Measurements from ENCODE around the gene PLCD3.

The PLCD3 gene

DNA sequence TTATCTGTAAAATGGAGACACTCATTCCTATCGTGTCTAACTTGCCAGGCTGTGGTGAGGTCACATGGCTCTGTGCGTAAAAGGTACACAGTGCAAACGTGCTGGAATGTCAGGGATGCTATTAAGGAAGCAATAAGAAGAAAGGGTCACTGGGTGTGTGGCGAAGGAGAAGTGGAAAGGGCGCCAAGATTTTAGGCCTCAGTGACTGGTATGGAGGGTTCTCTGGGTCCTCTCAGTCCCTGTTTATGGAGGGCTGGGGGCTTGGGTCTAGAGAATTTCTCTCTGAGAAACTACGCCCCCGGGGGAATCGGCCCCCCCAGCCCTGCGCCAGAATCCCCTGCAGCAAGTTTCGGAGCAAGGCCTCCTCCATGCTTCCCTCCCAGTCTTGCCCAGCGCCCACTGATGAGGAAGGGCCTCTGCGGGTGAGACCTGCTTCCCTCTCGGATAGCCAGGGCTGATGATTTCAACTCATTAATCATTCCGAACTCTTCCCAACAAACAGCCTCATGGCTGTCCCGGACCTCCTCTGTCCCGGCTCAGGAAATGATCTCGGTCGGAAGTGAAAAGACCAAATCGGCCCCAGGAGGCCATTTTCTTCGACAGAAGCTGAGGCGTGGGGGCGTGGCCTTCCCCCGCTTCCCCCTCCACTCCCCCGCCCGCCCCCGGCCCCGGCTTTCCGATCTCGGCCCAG is 14.7 kb upstream of the PLCD3 start:
- Mint-ChIP-seq H3K4me3 (peak overlapping the region; percentile 95), H3K9me3 (no peaks in the 10 kb centered on the region), H3K4me1 (peaks cover 50% of the 10 kb centered on the region), H3K36me3 (ENCODE audit: insufficient read depth) (peaks cover 34% of the 10 kb centered on the region), H3K27me3 (no peaks in the 10 kb centered on the region), H3K27ac (ENCODE audit: low read depth) (peak overlapping the region; percentile 100)
- DNase-seq (ENCODE audit: low spot score in 2 of 2) (peak in 1 of 2 donors; percentile 45), ATAC-seq (replicated peaks; ENCODE audit: extremely low read depth, poor library complexity, severe bottlenecking) (peak; percentile 6)

DNA sequence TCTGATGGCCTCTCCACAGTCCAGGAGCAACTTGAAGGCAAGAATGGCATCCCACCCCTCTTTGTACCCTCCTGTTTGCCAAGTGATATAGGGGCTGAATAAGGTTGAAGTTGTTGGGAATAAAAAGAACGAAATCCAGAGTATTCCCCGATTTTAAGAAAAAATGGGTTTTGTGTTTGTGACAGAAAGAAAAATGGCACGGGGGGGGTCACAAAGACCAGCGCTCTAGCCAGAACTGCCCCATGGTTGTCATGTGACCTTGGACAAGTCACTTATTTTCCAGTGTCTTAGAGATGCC is 14.2 kb upstream of the PLCD3 start:
- Mint-ChIP-seq H3K36me3 (ENCODE audit: insufficient read depth) (peaks cover 31% of the 10 kb centered on the region), H3K4me3 (peak overlapping the region; percentile 95), H3K27ac (ENCODE audit: low read depth) (peak overlapping the region; percentile 100), H3K4me1 (peaks cover 47% of the 10 kb centered on the region), H3K9me3 (no peaks in the 10 kb centered on the region), H3K27me3 (no peaks in the 10 kb centered on the region)
- ATAC-seq (replicated peaks; ENCODE audit: extremely low read depth, poor library complexity, severe bottlenecking) (no peak), DNase-seq (ENCODE audit: low spot score in 2 of 2) (no peak)

DNA sequence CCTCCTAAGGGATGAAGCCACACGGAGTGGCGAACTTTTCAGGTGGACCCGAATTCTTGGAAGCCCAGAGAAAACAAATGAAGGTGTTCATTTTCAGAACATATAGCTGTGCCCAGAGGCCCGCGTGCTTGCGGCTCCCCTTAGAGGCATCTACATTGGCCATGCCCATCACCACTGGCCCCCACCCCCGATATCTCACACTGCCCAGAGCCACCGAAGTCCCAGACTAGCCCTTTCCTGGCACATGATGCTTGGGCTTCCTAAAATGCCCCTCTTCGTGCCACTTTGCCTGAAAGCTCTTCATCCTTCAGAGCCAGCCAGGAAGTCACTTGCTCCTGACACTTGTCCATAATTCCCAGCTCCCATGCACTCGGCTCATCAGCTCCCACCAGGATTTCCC is 13.9 kb upstream of the PLCD3 start:
- no peaks in the 10 kb centered on the region for H3K27me3 Mint-ChIP-seq
- H3K36me3 Mint-ChIP-seq (ENCODE audit: insufficient read depth) = peaks cover 31% of the 10 kb centered on the region
- H3K4me1 Mint-ChIP-seq = peaks cover 47% of the 10 kb centered on the region
- H3K9me3 Mint-ChIP-seq = no peaks in the 10 kb centered on the region
- H3K27ac Mint-ChIP-seq (ENCODE audit: low read depth) = no peak overlapping the region
- no peak for DNase-seq (ENCODE audit: low spot score in 2 of 2)
- ATAC-seq (replicated peaks; ENCODE audit: extremely low read depth, poor library complexity, severe bottlenecking) = no peak
- peak overlapping the region; percentile 95 for H3K4me3 Mint-ChIP-seq

DNA sequence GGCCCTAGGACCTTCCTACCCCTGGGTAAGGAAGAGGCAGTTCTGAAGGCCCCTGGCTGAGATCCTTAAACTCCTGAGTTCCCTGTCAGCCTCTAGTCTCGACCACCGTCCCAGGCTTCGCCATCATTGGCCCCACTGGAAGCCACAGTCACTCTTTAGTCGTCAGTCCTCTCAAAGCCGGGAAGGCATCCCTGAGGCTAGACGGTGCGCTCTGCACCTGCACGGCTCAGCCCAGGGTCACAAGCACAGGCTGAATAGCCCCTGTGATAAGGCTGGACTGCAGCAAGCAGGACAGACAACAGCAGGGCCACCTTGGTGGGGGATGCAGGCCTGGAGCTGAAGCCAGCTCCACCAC is 12.7 kb upstream of the PLCD3 start:
- peak overlapping the region; percentile 38 for H3K4me3 Mint-ChIP-seq
- no peak for ATAC-seq (replicated peaks; ENCODE audit: extremely low read depth, poor library complexity, severe bottlenecking)
- no peak for DNase-seq (ENCODE audit: low spot score in 2 of 2)
- H3K27ac Mint-ChIP-seq (ENCODE audit: low read depth) = no peak overlapping the region
- peaks cover 30% of the 10 kb centered on the region for H3K36me3 Mint-ChIP-seq (ENCODE audit: insufficient read depth)
- no peaks in the 10 kb centered on the region for H3K27me3 Mint-ChIP-seq
- H3K4me1 Mint-ChIP-seq = peaks cover 45% of the 10 kb centered on the region
- H3K9me3 Mint-ChIP-seq = no peaks in the 10 kb centered on the region

DNA sequence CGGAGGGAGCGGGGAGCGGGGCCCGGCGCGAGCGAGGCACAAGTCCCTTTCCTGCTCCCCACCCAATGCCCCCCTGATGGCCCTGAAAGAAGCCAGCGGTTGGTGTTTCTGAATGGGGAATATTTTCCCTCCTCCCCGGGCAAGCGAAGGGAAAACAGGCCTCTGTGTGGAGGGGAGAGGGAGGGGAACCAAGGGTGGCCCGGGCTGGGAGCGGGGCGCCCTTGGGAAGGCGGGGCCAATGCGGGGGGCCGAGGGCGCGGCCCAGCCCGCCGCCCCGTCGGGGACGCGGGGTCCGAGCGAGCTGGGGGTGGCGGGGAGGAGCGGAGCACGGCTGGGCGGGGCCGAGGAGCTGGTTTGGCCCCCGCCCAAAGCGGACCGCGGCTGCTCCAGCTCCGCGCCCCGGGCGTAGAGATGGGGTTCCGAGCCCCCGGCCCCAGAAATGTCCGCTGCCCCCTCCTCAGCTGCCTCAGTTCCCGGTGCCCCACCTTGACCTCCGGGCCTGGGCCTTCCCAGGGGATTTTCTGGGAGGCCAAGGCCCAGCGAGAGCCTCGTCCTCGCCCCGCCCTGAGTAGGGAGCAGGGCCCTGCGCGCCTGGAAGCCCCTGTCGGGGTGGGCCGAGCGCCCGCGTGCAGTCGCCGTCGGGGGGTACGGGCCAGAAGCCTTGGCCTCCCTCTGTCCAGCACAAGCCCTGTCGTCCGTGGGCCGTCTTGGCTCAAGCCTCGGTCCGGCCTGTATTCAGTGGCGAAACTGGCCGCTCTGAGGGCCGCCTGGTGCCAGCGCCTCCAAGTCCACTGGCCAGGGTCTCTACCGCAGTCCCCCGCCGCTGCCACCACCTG is 12.1 kb upstream of the PLCD3 start:
- Mint-ChIP-seq H3K9me3 (no peaks in the 10 kb centered on the region), H3K4me3 (peak overlapping the region; percentile 56), H3K4me1 (peaks cover 39% of the 10 kb centered on the region), H3K36me3 (ENCODE audit: insufficient read depth) (peaks cover 25% of the 10 kb centered on the region), H3K27me3 (no peaks in the 10 kb centered on the region), H3K27ac (ENCODE audit: low read depth) (peak overlapping the region; percentile 6)
- no peak for DNase-seq (ENCODE audit: low spot score in 2 of 2)
- ATAC-seq (replicated peaks; ENCODE audit: extremely low read depth, poor library complexity, severe bottlenecking) = no peak

DNA sequence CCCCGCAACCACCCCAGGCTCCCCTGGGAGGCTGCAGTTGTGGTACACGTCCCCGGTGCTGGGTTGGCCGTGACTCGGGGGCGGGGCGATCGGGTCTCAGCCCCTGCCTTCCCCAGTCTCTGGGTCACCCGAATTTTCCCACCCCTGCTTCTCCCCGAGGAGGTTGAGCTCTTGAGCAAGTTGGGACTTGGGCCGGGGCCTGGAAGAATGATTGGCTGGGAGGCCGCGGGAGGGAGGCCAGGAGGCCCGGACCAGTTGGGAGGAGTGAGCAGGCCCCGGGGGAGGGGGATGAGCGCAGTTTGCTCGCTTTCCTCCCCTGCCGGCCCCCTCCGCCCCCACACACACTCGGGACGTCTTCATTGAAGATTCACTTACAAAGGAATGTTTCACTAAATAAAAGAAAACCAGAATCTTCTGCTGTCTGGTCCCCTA is 11.5 kb upstream of the PLCD3 start:
- Mint-ChIP-seq H3K27me3 (no peaks in the 10 kb centered on the region), H3K9me3 (no peaks in the 10 kb centered on the region), H3K36me3 (ENCODE audit: insufficient read depth) (peaks cover 21% of the 10 kb centered on the region), H3K4me3 (peak overlapping the region; percentile 56), H3K4me1 (peaks cover 35% of the 10 kb centered on the region), H3K27ac (ENCODE audit: low read depth) (peak overlapping the region; percentile 6)
- DNase-seq (ENCODE audit: low spot score in 2 of 2) (no peak), ATAC-seq (replicated peaks; ENCODE audit: extremely low read depth, poor library complexity, severe bottlenecking) (no peak)

DNA sequence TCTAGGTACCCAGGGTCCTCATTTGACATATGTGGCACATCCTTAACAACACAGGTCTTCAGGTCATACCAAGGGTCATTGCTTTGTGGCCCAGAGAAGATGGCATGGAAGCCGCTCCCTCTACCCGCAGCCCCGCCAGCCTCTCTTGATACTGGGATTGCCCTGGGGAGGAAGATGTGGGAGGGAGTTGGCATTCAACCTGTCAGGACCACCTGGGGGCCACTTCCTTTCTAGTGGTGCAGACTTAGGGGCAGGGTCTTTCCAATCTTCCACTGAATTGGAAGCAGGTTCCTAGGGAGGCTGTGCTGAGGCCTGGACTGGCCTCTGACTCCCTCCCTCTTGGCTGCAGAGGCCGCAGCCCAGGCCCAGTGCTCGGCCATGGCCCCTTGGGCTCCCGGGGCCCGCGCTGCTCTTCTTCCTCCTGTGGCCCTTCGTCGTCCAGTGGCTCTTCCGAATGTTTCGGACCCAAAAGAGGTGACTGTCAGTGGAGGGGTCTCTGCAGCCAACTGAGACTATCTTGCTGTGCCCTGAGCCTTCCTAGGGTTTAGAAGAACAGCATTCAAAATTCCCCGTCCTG is 10.9 kb upstream of the PLCD3 start:
- Mint-ChIP-seq H3K4me1 (peaks cover 29% of the 10 kb centered on the region), H3K27ac (ENCODE audit: low read depth) (no peak overlapping the region)

DNA sequence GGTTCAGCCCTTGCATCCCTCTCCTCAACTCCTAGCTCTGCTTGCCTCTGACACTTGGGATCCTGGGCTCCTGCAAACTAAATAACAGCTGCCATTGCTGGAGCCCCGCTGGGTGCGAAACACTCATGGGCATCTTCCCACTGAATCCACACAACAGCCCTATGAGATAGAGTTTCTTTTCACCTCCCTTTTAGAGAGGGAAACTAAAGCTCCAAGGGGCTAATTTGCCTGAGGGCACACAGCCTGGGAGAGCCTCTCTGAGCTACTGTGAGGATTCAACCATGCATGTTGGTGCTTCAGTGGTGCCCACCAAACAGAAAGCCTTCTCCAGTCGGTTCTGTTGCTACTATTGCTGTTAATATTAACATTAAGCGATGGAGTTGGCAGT is 7.2 kb upstream of the PLCD3 start:
- Mint-ChIP-seq H3K4me1 (peaks cover 18% of the 10 kb centered on the region), H3K4me3 (no peak overlapping the region), H3K27me3 (no peaks in the 10 kb centered on the region), H3K9me3 (no peaks in the 10 kb centered on the region), H3K36me3 (ENCODE audit: insufficient read depth) (peaks cover 4% of the 10 kb centered on the region), H3K27ac (ENCODE audit: low read depth) (no peak overlapping the region)
- ATAC-seq (replicated peaks; ENCODE audit: extremely low read depth, poor library complexity, severe bottlenecking) (no peak), DNase-seq (ENCODE audit: low spot score in 2 of 2) (no peak)

More for the DNA sequence above, 10.9 kb upstream of the PLCD3 start:
- peak overlapping the region; percentile 56 for H3K4me3 Mint-ChIP-seq
- ATAC-seq (replicated peaks; ENCODE audit: extremely low read depth, poor library complexity, severe bottlenecking) (no peak), DNase-seq (ENCODE audit: low spot score in 2 of 2) (no peak)
- no peaks in the 10 kb centered on the region for H3K9me3 Mint-ChIP-seq
- no peaks in the 10 kb centered on the region for H3K27me3 Mint-ChIP-seq
- peaks cover 15% of the 10 kb centered on the region for H3K36me3 Mint-ChIP-seq (ENCODE audit: insufficient read depth)

DNA sequence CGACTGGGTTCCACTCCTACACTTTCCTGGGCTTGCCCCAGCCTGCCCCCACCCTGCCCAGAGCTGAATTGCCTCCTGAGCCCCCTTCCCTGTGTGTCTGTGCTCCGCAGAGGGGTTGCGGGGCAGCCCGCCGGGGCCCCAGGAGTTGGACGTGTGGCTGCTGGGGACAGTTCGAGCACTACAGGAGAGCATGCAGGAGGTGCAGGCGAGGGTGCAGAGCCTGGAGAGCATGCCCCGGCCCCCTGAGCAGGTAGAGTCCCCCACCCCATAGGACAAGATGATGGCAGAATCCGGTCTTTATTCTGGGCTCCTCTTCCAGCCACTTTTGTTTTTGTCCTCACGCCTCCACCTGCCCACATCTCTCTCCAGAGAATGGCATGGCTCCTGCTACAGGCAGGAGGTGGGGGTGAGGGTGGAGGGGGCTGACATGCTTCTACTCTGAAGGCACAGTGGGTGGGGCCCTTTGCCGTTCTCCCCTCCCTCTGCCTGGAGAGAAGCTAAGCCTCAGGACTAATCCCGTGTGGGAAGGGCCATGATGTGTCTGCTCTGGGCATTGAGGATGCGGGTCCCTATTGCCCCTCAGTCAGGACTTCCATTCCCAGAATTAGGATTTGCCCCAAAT is 6.7 kb upstream of the PLCD3 start:
- Mint-ChIP-seq H3K27ac (ENCODE audit: low read depth) (no peak overlapping the region), H3K36me3 (ENCODE audit: insufficient read depth) (peaks cover 4% of the 10 kb centered on the region), H3K4me3 (no peak overlapping the region), H3K27me3 (no peaks in the 10 kb centered on the region), H3K9me3 (no peaks in the 10 kb centered on the region), H3K4me1 (peaks cover 18% of the 10 kb centered on the region)
- DNase-seq (ENCODE audit: low spot score in 2 of 2) = no peak
- ATAC-seq (replicated peaks; ENCODE audit: extremely low read depth, poor library complexity, severe bottlenecking) = no peak

DNA sequence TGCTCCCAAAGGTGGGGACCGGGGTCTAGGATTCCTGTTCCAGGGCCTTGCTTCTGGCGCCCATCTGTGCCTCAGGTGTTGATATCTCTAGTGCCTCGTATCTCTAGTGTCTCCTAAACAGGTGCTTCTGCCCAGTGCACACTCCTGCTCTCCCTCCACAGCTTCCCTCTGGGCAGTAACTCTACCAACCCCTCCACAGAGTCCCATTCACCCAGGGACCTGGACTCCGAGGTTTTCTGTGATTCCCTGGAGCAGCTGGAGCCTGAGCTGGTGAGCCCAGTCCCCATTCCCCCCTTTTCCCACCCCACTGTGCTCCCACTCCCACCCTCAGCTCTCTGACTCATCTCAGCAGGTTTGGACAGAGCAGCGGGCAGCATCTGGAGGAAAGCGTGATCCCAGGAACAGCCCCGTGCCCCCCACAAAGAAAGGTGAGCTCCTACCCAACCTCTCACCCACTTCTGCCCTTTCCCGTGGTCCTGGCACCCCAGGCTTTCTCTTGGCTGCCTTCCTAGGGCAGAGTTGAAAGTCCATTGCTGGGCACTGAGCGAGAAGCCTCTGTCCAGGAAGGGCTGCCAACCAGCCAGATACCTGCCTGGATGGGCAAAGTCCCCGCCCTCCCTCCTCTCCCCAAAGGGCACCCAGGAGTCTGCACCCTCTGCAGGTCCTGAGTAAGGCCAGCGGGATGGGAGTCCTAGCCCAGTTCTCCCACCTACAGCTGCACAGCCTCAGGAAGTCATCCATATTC is 5.4 kb upstream of the PLCD3 start:
- peaks cover 24% of the 10 kb centered on the region for H3K4me1 Mint-ChIP-seq
- H3K27me3 Mint-ChIP-seq = no peaks in the 10 kb centered on the region
- H3K36me3 Mint-ChIP-seq (ENCODE audit: insufficient read depth) = peaks cover 5% of the 10 kb centered on the region
- DNase-seq (ENCODE audit: low spot score in 2 of 2) (no peak), ATAC-seq (replicated peaks; ENCODE audit: extremely low read depth, poor library complexity, severe bottlenecking) (no peak)
- no peak overlapping the region for H3K4me3 Mint-ChIP-seq
- no peaks in the 10 kb centered on the region for H3K9me3 Mint-ChIP-seq
- no peak overlapping the region for H3K27ac Mint-ChIP-seq (ENCODE audit: low read depth)

DNA sequence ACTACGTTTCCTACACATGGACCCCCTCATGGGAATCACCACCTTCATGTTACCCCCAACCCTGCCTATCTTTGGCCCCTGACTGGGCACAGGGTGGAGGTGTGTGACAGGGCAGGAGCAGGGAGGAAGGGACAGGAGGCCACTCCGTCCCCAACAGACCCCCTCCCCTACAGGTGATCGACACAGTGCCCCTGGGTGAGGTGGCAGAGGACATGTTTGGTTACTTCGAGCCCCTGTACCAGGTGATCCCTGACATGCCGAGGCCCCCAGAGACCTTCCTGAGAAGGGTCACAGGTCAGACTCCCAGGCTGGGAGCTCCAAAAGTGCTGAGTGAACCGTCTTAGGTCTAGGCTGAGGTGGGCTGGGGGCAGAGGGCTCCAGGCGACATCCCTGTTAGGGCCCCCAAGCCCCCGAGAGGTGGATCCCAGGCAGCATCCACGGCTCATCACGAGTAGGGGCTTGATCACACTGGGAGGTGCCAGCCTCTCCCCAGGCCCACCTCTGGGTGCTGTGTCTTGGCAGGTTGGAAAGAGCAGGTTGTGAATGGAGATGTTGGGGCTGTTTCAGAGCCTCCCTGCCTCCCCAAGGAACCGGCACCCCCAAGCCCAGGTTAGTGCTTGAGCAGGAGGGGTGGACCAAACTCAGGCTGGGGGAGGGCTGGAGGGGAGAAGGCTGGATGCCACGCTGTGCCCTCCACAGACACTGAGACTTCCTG is 4.7 kb upstream of the PLCD3 start:
- no peaks in the 10 kb centered on the region for H3K27me3 Mint-ChIP-seq
- ATAC-seq (replicated peaks; ENCODE audit: extremely low read depth, poor library complexity, severe bottlenecking) (no peak), DNase-seq (ENCODE audit: low spot score in 2 of 2) (no peak)
- no peak overlapping the region for H3K27ac Mint-ChIP-seq (ENCODE audit: low read depth)
- H3K4me3 Mint-ChIP-seq = peak overlapping the region; percentile 85
- H3K9me3 Mint-ChIP-seq = no peaks in the 10 kb centered on the region
- H3K36me3 Mint-ChIP-seq (ENCODE audit: insufficient read depth) = peaks cover 7% of the 10 kb centered on the region
- H3K4me1 Mint-ChIP-seq = peaks cover 24% of the 10 kb centered on the region
